HG02970 (cell line): ENCODE measurements around the gene LDLR.
"Not testable (repeated sequence)": the region's sequence is repeated elsewhere in the genome, so short reads cannot be mapped to it uniquely, and the experiment has no call there.

Experiments
- ATAC-seq: cut with Tn5 transposase; IDR thresholded peaks from one replicate; pipeline ENCODE4 v1.9.1; 2021; ENCODE audit warnings: mild to moderate bottlenecking, moderate library complexity, moderate number of reproducible peaks; ENCODE audit not compliant: unreplicated experiment, low FRiP score

LDLR gene

DNA sequence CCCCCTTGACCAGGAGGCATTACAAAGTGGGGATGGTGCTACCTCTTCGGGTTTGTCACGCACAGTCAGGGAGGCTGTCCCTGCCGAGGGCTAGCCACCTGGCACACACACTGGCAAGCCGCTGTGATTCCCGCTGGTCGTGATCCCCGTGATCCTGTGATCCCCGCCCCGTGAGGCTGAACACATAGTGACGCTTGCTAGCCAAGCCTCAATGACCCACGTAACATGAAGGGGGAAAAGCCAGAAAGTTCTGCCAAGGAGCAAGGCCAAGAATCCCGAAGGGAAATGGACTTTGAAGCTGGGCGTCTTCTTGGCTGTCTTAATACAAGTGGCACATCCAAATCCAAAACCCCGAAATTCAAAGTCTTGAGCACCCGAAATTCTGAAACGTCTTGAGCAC is 13.7 kb downstream of the LDLR start:
- no peak for ATAC-seq

- not testable (repeated sequence) for ATAC-seq
These were observed 14.4 kb downstream of the LDLR start for GRCh38 chr19:11103667-11104066.

DNA sequence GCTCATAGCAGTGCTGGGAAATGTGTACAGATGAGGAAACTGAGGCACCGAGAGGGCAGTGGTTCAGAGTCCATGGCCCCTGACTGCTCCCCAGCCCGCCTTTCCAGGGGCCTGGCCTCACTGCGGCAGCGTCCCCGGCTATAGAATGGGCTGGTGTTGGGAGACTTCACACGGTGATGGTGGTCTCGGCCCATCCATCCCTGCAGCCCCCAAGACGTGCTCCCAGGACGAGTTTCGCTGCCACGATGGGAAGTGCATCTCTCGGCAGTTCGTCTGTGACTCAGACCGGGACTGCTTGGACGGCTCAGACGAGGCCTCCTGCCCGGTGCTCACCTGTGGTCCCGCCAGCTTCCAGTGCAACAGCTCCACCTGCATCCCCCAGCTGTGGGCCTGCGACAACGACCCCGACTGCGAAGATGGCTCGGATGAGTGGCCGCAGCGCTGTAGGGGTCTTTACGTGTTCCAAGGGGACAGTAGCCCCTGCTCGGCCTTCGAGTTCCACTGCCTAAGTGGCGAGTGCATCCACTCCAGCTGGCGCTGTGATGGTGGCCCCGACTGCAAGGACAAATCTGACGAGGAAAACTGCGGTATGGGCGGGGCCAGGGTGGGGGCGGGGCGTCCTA is 15.9 kb downstream of the LDLR start:
- ATAC-seq = no peak

- no peak for ATAC-seq
These were observed 17.2 kb downstream of the LDLR start for GRCh38 chr19:11106477-11106876.

- ATAC-seq = no peak
These were observed 19.5 kb downstream of the LDLR start for GRCh38 chr19:11108746-11109145.

DNA sequence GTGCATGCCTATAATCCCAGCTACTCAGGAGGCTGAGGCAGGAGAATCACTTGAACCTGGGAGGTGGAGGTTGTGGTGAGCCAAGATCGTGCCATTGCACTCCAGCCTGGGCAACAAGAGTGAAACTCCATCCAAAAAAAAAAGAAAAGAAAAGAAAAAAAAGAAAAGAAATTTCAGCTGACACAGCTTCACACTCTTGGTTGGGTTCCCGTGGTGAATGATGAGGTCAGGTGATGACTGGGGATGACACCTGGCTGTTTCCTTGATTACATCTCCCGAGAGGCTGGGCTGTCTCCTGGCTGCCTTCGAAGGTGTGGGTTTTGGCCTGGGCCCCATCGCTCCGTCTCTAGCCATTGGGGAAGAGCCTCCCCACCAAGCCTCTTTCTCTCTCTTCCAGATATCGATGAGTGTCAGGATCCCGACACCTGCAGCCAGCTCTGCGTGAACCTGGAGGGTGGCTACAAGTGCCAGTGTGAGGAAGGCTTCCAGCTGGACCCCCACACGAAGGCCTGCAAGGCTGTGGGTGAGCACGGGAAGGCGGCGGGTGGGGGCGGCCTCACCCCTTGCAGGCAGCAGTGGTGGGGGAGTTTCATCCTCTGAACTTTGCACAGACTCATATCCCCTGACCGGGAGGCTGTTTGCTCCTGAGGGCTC is 22.0 kb downstream of the LDLR start:
- no peak for ATAC-seq

GRCh38 chr19:11111771-11112144 is 22.5 kb downstream of the LDLR start:
- ATAC-seq = no peak

DNA sequence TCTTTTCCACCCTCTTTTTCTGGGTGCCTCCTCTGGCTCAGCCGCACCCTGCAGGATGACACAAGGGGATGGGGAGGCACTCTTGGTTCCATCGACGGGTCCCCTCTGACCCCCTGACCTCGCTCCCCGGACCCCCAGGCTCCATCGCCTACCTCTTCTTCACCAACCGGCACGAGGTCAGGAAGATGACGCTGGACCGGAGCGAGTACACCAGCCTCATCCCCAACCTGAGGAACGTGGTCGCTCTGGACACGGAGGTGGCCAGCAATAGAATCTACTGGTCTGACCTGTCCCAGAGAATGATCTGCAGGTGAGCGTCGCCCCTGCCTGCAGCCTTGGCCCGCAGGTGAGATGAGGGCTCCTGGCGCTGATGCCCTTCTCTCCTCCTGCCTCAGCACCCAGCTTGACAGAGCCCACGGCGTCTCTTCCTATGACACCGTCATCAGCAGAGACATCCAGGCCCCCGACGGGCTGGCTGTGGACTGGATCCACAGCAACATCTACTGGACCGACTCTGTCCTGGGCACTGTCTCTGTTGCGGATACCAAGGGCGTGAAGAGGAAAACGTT is 24.0 kb downstream of the LDLR start:
- ATAC-seq = no peak

- no peak for ATAC-seq
These were observed 25.8 kb downstream of the LDLR start for GRCh38 chr19:11115042-11115441.

DNA sequence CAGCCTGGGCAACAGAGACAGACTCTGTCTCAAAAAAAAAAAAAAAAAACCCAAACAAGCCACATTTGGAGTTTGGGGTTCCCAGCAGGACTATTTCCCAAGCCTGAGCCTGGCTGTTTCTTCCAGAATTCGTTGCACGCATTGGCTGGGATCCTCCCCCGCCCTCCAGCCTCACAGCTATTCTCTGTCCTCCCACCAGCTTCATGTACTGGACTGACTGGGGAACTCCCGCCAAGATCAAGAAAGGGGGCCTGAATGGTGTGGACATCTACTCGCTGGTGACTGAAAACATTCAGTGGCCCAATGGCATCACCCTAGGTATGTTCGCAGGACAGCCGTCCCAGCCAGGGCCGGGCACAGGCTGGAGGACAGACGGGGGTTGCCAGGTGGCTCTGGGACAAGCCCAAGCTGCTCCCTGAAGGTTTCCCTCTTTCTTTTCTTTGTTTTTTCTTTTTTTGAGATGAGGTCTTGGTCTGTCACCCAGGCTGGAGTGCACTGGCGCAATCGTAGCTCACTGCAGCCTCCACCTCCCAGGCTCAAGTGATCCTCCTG is 26.7 kb downstream of the LDLR start:
- no peak for ATAC-seq

- no peak for ATAC-seq
These were observed 27.2 kb downstream of the LDLR start for GRCh38 chr19:11116507-11116906.

DNA sequence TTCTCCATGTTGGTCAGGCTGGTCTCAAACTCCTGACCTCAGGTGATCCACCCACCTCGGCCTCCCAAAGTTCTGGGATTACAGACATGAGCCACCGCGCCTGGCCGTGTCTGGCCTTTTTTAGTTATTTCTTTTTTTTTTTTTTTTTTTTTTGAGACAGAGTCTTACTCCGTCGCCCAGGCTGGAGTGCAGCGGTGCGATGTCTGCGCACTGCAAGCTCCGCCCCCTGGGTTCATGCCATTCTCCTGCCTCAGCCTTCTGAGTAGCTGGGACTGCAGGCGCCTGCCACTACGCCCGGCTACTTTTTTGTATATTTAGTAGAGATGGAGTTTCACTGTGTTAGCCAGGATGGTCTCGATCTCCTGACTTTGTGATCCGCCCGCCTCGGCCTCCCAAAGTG is 32.7 kb downstream of the LDLR start:
- not testable (repeated sequence) for ATAC-seq

- no peak for ATAC-seq
These were observed 33.9 kb downstream of the LDLR start for GRCh38 chr19:11123114-11123513.

GRCh38 chr19:11124157-11124556 is 34.9 kb downstream of the LDLR start:
- ATAC-seq = not testable (repeated sequence)

DNA sequence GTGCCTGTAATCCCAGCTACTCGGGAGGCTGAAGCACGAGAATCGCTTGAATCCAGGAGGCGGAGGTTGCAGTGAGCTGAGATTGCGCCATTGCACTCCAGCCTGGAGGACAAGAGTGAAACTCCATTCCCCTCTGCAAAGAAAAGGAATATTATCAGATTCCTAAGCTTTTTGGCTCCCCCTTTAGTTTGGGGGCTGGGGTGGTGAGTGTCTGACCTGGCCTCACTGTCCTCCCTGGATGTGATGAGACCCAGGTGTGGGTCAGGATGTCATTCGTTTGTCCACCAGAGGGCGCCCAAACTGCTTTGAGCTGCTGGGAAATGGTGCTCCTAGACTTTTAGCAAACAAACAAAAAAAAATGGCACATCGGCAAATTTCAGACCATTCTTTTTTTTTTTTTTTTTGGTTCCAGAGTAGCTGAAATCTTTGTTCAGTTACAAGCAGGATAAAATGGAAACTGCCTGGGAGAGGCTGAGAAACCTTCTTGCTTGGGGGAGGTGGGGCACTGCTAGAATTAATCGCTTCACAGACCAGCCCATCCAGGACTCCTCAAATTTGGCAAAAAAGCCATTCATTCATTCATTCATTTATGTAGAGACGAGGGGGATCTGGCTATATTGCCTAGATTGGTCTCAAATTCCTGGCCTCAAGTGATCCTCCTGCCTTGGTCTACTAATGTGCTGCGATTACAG is 36.9 kb downstream of the LDLR start:
- no peak for ATAC-seq

DNA sequence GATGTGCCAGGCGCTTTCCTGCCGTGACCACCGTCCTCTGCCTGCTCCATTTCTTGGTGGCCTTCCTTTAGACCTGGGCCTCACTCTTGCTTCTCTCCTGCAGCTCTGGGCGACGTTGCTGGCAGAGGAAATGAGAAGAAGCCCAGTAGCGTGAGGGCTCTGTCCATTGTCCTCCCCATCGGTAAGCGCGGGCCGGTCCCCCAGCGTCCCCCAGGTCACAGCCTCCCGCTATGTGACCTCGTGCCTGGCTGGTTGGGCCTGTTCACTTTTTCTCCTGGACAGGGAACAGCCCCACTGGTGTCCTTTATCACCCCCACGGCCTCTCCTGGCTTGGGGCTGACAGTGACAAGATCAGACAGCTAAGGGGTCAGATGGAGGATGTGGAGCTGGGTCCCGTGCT is 38.6 kb downstream of the LDLR start:
- no peak for ATAC-seq

DNA sequence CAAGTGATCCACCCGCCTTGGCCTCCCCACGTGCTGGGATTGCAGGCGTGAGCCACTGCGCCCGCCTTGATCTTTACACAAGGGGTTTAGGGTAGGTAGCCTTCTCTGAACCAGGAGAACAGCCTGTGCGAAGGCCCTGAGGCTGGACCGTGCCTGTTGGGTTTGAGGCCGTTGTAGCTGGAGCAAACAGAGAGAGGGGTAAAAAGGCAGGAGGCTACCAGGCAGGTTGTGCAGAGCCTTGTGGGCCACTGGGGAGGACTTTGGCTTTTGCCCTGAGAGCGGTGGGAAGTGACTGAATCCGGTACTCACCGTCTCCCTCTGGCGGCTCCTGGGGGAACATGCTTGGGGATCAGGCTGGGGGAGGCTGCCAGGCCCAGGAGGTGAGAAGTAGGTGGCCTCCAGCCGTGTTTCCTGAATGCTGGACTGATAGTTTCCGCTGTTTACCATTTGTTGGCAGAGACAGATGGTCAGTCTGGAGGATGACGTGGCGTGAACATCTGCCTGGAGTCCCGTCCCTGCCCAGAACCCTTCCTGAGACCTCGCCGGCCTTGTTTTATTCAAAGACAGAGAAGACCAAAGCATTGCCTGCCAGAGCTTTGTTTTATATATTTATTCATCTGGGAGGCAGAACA is 41.7 kb downstream of the LDLR start:
- ATAC-seq = no peak

DNA sequence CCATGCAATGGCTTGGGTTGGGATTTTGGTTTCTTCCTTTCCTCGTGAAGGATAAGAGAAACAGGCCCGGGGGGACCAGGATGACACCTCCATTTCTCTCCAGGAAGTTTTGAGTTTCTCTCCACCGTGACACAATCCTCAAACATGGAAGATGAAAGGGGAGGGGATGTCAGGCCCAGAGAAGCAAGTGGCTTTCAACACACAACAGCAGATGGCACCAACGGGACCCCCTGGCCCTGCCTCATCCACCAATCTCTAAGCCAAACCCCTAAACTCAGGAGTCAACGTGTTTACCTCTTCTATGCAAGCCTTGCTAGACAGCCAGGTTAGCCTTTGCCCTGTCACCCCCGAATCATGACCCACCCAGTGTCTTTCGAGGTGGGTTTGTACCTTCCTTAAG is 42.2 kb downstream of the LDLR start:
- ATAC-seq = no peak

GRCh38 chr19:11136400-11137101 is 47.3 kb downstream of the LDLR start:
- ATAC-seq = no peak
